Stimulated activated effector memory CD8-positive, alpha-beta T cell treated with anti-CD3 and anti-CD28 coated beads, Interleukin-12 subunit alpha, Interleukin-12 subunit beta, amount 100 ng/mL, for 72 hours (primary cell): ENCODE measurements around the gene EFNB2.
A peak's percentile ranks its signal among the peaks of the same experiment; 100 is the strongest.

Experiments used
- ATAC-seq: fragments of 150-1000 bp; cut with Tn5 transposase; 2 replicates; pipeline ENCODE4 v1.10.0; 2021
- DNase-seq, 2 donors: peaks; one replicate each; pipeline ENCODE4 v3.0.0; 2021 to 2022; ENCODE audit warnings: low spot score in 2 of 2
- H3K27ac Mint-ChIP-seq: one replicate; pipeline ENCODE4 v1.8.0; 2022; ENCODE audit warnings: mild to moderate bottlenecking, mixed read lengths
- H3K36me3 Mint-ChIP-seq: one replicate; pipeline ENCODE4 v1.8.0; 2022; ENCODE audit warnings: mild to moderate bottlenecking, mixed read lengths
- H3K4me1 Mint-ChIP-seq: one replicate; pipeline ENCODE4 v1.8.0; 2022; ENCODE audit warnings: mixed read lengths
- H3K4me3 Mint-ChIP-seq: one replicate; pipeline ENCODE4 v1.8.0; 2022; ENCODE audit warnings: mild to moderate bottlenecking, mixed read lengths
- H3K9me3 Mint-ChIP-seq: one replicate; pipeline ENCODE4 v1.8.0; 2022; ENCODE audit warnings: mixed read lengths

Gene EFNB2

DNA sequence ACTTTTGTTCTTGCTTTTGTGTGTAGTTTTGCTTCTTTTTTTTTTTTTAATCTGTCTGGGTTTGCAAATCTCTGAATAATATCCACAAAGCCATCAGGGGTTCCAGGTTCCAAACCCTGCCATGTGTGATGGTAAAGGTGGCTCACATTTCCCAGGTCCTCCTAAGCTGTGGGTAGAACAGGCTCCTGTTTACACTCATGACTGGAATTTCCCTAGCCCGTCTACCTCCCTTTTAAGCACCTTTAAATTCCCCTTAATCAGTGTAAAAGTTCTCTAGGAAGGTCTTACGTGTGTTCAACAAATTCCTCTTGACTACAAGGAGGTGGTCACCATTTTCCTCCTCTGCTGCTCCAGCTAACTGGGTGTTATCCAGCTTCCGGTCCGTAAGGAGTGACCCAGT is 62.8 kb downstream of the EFNB2 start:
- no peaks in the 10 kb centered on the region for H3K9me3 Mint-ChIP-seq
- no peaks in the 10 kb centered on the region for H3K4me1 Mint-ChIP-seq

DNA sequence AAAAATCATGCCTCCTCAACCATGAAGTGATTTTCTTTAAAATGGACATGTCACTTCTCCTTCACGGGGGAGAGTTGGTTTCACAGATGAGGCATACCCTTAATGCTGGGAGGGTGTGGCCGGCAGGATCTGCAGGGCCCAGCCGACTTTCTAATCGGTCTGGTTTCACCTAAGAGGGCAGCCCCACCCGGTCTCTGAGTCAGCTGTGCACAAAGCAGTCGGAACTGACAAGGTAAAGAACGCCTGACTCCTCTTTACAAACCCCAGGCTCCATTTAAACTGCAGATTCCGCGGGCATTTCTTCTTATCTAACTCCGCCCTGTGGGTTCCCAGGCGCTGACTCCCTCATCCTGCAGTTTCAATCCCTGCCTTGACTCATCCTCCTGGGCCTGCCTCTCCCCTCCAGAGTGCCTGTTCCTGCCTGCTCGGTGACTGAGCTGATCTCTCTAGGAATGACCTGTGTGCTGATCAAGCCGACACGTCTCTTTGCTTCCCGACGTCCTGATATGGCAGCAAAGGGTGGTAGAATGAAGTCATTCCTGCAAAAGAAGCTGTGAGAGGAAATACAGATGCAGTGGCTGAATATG is 63.4 kb downstream of the EFNB2 start:
- no peaks in the 10 kb centered on the region for H3K9me3 Mint-ChIP-seq
- DNase-seq = no peak
- no peak for ATAC-seq
- H3K4me3 Mint-ChIP-seq = no peak overlapping the region
- H3K27ac Mint-ChIP-seq = no peak overlapping the region
- no peaks in the 10 kb centered on the region for H3K4me1 Mint-ChIP-seq
- no peaks in the 10 kb centered on the region for H3K36me3 Mint-ChIP-seq

More for the DNA sequence above, 62.8 kb downstream of the EFNB2 start:
- ATAC-seq (no peak), DNase-seq (no peak)
- H3K4me3 Mint-ChIP-seq = no peak overlapping the region
- H3K36me3 Mint-ChIP-seq = no peaks in the 10 kb centered on the region
- no peak overlapping the region for H3K27ac Mint-ChIP-seq

DNA sequence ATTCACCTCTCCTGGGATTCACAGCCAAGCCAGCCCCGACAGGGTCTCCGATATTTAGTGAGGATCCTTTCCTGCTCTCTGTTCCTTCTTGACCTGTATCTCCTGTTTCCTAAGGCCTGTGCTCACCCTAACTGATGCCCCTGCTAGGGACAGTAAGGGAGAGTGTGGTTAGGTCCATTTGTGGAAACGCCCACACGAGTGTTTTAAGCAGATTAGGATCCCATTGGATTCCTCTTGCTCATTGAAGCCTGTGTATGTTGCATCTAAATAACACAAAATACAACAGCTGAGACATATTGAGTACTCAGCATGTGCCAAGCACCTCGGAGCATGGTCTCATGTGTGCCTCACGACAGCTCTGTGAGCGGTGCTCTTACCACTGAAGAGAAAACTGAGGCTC is 64.9 kb downstream of the EFNB2 start:
- DNase-seq (no peak), ATAC-seq (no peak)
- Mint-ChIP-seq H3K9me3 (no peaks in the 10 kb centered on the region), H3K36me3 (no peaks in the 10 kb centered on the region), H3K4me3 (no peak overlapping the region), H3K4me1 (no peaks in the 10 kb centered on the region), H3K27ac (no peak overlapping the region)

- ATAC-seq = no peak
- H3K4me1 Mint-ChIP-seq = no peaks in the 10 kb centered on the region
- no peaks in the 10 kb centered on the region for H3K36me3 Mint-ChIP-seq
- no peak overlapping the region for H3K27ac Mint-ChIP-seq
- DNase-seq = no peak
- H3K4me3 Mint-ChIP-seq = no peak overlapping the region
- no peaks in the 10 kb centered on the region for H3K9me3 Mint-ChIP-seq
Measured at GRCh38 chr13:106468744-106469590, 66.5 kb downstream of the EFNB2 start.

DNA sequence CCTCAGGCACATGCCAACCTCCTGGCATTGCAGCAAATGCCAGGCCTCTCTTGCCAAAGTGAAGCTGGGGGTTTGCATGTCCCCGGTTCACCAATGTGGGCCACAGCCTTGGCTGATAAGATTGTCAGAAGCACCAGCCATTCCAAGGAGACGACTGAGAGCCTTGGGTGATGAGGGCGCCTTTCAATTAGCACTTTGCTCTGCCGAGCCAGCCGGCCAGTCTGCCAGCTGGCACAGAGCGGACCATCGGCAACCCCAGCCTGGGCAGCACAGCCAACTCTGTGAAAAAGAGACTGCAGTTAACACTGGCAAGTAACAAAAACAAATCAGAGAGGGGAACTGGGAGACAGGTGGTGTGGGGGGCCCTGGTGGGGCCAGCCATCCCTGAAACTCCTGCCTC is 67.3 kb downstream of the EFNB2 start:
- Mint-ChIP-seq H3K4me3 (no peak overlapping the region), H3K4me1 (no peaks in the 10 kb centered on the region), H3K9me3 (no peaks in the 10 kb centered on the region), H3K36me3 (no peaks in the 10 kb centered on the region), H3K27ac (no peak overlapping the region)
- DNase-seq (no peak), ATAC-seq (no peak)

- H3K4me3 Mint-ChIP-seq = no peak overlapping the region
- no peaks in the 10 kb centered on the region for H3K9me3 Mint-ChIP-seq
- no peaks in the 10 kb centered on the region for H3K36me3 Mint-ChIP-seq
- H3K4me1 Mint-ChIP-seq = no peaks in the 10 kb centered on the region
- no peak for ATAC-seq
- DNase-seq = no peak
- no peak overlapping the region for H3K27ac Mint-ChIP-seq
Measured at GRCh38 chr13:106467427-106468122, 67.9 kb downstream of the EFNB2 start.

- ATAC-seq (no peak), DNase-seq (no peak)
- Mint-ChIP-seq H3K4me3 (no peak overlapping the region), H3K36me3 (no peaks in the 10 kb centered on the region), H3K4me1 (no peaks in the 10 kb centered on the region), H3K27ac (no peak overlapping the region), H3K9me3 (no peaks in the 10 kb centered on the region)
Measured at GRCh38 chr13:106466691-106467426, 68.6 kb downstream of the EFNB2 start.

DNA sequence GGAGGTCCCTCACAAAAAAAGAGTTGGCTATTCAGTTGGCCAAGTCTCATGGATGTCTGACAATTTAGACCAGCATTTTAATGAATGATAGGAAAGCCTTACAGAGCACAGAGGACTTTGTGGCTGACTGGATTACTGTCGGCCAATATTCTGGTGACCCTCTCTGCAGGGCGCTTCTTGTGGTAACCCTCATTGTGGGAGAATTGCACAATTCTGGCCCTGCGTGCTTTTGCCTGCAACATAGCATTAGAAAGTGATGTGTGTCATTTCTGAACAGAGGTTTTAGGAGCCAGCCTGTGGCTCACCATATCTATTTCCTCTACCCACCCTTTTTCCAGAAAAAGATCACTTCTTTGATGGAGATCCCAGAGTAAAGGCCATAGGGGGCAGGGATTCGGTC is 71.4 kb downstream of the EFNB2 start:
- H3K36me3 Mint-ChIP-seq = no peaks in the 10 kb centered on the region
- no peak for ATAC-seq

GRCh38 chr13:106462710-106463109 is 72.8 kb downstream of the EFNB2 start:
- Mint-ChIP-seq H3K4me1 (no peaks in the 10 kb centered on the region), H3K36me3 (no peaks in the 10 kb centered on the region), H3K27ac (no peak overlapping the region), H3K4me3 (no peak overlapping the region), H3K9me3 (no peaks in the 10 kb centered on the region)
- ATAC-seq (no peak), DNase-seq (no peak)

More for the DNA sequence above, 71.4 kb downstream of the EFNB2 start:
- Mint-ChIP-seq H3K4me3 (no peak overlapping the region), H3K9me3 (no peaks in the 10 kb centered on the region), H3K4me1 (no peaks in the 10 kb centered on the region), H3K27ac (no peak overlapping the region)
- no peak for DNase-seq

DNA sequence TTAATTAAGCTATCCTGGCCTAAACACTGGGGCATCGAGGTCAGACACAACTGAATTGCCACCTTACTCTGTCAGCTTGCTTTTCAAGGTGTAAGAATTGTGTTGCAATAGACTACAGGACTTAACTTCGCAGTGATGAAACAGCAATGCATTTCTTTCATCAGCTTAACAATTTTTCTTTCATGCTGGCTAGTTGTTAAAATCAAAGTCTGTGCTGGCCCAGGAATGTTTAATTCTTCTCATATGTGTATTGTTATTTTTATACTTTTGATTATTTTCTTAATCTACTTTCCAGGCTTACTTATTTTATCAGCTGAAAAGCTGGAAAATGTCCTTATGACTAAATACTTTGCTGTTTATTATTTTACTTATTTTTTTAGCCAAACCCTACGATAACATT is 79.7 kb downstream of the EFNB2 start:
- Mint-ChIP-seq H3K4me3 (no peak overlapping the region), H3K36me3 (no peaks in the 10 kb centered on the region), H3K27ac (no peak overlapping the region), H3K4me1 (no peaks in the 10 kb centered on the region), H3K9me3 (no peaks in the 10 kb centered on the region)
- no peak for DNase-seq
- no peak for ATAC-seq

GRCh38 chr13:106455190-106455589 is 80.3 kb downstream of the EFNB2 start:
- no peaks in the 10 kb centered on the region for H3K4me1 Mint-ChIP-seq
- no peaks in the 10 kb centered on the region for H3K36me3 Mint-ChIP-seq
- DNase-seq (no peak), ATAC-seq (peak; percentile 26)
- no peak overlapping the region for H3K27ac Mint-ChIP-seq
- H3K9me3 Mint-ChIP-seq = no peaks in the 10 kb centered on the region
- no peak overlapping the region for H3K4me3 Mint-ChIP-seq

DNA sequence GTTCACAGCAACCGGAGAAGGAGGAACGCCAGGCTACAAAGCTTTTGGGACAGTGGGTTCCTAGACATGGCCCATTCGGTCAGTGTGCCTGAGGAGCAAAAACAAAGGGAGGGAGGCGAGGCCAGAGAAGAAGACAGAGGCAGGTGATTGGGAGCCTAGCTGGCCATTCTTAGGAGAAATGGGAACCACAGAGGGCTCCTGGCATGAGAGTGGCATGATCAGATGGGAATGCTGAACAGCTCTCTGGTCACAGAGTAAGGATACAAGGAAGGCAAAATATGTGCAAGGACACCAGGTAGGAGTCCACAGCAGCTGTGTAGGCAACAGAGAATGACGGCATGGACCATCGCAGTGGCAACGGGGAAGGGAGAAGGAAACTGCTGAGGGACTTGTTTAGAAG is 82.4 kb downstream of the EFNB2 start:
- DNase-seq = no peak
- no peaks in the 10 kb centered on the region for H3K4me1 Mint-ChIP-seq
- no peak overlapping the region for H3K4me3 Mint-ChIP-seq
- no peak overlapping the region for H3K27ac Mint-ChIP-seq
- no peaks in the 10 kb centered on the region for H3K9me3 Mint-ChIP-seq
- no peaks in the 10 kb centered on the region for H3K36me3 Mint-ChIP-seq
- ATAC-seq = no peak

DNA sequence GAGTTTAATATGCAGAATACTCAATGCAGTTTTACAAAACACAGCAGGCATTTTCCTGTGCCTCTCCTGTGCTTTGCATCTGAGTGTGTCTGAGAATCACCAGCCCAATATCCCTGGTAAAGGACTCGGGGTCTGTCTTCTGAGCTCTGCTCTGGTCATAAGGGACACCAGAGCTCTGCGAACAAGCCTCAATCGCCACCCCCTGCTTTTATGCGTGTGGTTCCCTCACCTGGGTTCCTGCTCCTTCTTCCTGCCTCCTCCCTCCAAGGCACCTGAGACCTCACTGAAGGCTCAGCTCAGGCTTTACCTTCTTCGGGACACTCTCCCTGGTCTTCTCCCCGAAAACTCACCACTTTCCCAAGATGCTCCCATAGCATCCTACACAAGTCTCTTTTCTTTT is 84.5 kb downstream of the EFNB2 start:
- H3K4me3 Mint-ChIP-seq = no peak overlapping the region
- no peak for DNase-seq
- H3K9me3 Mint-ChIP-seq = no peaks in the 10 kb centered on the region
- ATAC-seq = no peak
- no peaks in the 10 kb centered on the region for H3K36me3 Mint-ChIP-seq
- no peaks in the 10 kb centered on the region for H3K4me1 Mint-ChIP-seq
- no peak overlapping the region for H3K27ac Mint-ChIP-seq

DNA sequence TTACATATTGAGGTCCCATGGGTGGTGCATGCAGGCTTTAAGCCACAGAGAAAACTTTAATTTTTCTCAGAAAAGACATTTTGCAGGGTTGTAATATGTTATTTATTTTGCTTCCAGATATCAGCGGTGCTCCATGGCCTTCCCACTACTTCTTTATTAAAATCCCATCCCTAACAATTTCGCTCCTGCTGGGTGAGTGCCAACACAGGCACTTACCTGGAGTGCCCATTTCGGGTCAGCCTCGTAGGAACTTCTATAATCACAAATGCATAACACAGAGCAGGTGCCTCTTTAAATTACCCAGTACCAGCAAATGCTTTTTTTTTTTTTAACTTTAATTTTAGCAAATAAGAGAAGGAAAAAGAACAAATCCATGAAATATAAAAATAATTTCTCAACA is 86.4 kb downstream of the EFNB2 start:
- no peak for DNase-seq
- H3K4me3 Mint-ChIP-seq = no peak overlapping the region
- no peak for ATAC-seq

GRCh38 chr13:106445996-106446395 is 89.5 kb downstream of the EFNB2 start:
- H3K27ac Mint-ChIP-seq = no peak overlapping the region
- no peak for ATAC-seq
- no peak for DNase-seq
- H3K4me3 Mint-ChIP-seq = no peak overlapping the region
- H3K9me3 Mint-ChIP-seq = no peaks in the 10 kb centered on the region
- no peaks in the 10 kb centered on the region for H3K36me3 Mint-ChIP-seq
- H3K4me1 Mint-ChIP-seq = no peaks in the 10 kb centered on the region

More for the DNA sequence above, 86.4 kb downstream of the EFNB2 start:
- H3K27ac Mint-ChIP-seq = no peak overlapping the region
- H3K9me3 Mint-ChIP-seq = no peaks in the 10 kb centered on the region
- no peaks in the 10 kb centered on the region for H3K36me3 Mint-ChIP-seq
- H3K4me1 Mint-ChIP-seq = no peaks in the 10 kb centered on the region
